ENCODE results near the gene VASP. TPM values are rescaled to one million over a fixed set of nuclear protein-coding genes. Genes with fewer than 3 reads are reported as not detected.

The VASP gene
- total and polyA plus RNA-seq, 2 of the 13 experiments (the other 11 are each of a cell fraction or from before 2014, with no cell fraction given), result 41.8 to 67.1 TPM

GRCh38 chr19:45478454-45479238, 28.6 kb upstream of the VASP start (continued):
- TF ChIP-seq, protein P1, sequence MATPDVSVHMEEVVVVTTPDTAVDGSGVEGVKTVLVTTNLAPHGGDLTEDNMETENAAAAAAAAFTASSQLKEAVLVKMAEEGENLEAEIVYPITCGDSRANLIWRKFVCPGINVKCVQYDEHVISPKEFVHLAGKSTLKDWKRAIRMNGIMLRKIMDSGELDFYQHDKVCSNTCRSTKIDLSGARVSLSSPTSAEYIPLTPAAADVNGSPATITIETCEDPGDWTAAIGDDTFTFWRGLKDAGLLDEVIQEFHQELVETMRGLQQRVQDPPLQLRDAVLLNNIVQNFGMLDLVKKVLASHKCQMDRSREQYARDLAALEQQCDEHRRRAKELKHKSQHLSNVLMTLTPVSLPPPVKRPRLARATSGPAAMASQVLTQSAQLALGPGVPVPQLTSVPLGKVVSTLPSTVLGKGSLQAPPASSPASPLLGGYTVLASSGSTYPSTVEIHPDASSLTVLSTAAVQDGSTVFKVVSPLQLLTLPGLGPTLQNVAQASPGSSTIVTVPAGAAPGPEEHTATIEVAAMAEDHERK (CRISPR knock-in tag; IDR thresholded peaks at IDR 0.05; ENCODE audit: low read depth), result 0 out of 2 replicates have a peak, but pooled peaks have one; percentile 10
- TF ChIP-seq, protein P2, sequence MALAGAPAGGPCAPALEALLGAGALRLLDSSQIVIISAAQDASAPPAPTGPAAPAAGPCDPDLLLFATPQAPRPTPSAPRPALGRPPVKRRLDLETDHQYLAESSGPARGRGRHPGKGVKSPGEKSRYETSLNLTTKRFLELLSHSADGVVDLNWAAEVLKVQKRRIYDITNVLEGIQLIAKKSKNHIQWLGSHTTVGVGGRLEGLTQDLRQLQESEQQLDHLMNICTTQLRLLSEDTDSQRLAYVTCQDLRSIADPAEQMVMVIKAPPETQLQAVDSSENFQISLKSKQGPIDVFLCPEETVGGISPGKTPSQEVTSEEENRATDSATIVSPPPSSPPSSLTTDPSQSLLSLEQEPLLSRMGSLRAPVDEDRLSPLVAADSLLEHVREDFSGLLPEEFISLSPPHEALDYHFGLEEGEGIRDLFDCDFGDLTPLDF (CRISPR knock-in tag; IDR thresholded peaks at IDR 0.05), result peak; percentile 63; the same call in 1 of the 2 replicates
- TF ChIP-seq, protein P3, sequence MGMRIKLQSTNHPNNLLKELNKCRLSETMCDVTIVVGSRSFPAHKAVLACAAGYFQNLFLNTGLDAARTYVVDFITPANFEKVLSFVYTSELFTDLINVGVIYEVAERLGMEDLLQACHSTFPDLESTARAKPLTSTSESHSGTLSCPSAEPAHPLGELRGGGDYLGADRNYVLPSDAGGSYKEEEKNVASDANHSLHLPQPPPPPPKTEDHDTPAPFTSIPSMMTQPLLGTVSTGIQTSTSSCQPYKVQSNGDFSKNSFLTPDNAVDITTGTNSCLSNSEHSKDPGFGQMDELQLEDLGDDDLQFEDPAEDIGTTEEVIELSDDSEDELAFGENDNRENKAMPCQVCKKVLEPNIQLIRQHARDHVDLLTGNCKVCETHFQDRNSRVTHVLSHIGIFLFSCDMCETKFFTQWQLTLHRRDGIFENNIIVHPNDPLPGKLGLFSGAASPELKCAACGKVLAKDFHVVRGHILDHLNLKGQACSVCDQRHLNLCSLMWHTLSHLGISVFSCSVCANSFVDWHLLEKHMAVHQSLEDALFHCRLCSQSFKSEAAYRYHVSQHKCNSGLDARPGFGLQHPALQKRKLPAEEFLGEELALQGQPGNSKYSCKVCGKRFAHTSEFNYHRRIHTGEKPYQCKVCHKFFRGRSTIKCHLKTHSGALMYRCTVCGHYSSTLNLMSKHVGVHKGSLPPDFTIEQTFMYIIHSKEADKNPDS (CRISPR knock-in tag; IDR thresholded peaks at IDR 0.05), result no peak
- TF ChIP-seq ZBTB2 (CRISPR knock-in tag; IDR thresholded peaks at IDR 0.05; ENCODE audit: low read depth) (no peak), JARID2 (CRISPR knock-in tag; IDR thresholded peaks at IDR 0.05; ENCODE audit: insufficient replicate concordance) (no peak), THRA (CRISPR knock-in tag; IDR thresholded peaks at IDR 0.05; ENCODE audit: borderline replicate concordance) (peak; percentile 57; the same call in 1 of the 2 replicates), SP140L (CRISPR knock-in tag; IDR thresholded peaks at IDR 0.05; ENCODE audit: borderline replicate concordance) (no peak), RBM39 (IDR thresholded peaks at IDR 0.05; ENCODE audit: low read depth, low read length, poor library complexity, severe bottlenecking) (no peak), JDP2 (CRISPR knock-in tag; IDR thresholded peaks at IDR 0.05; ENCODE audit: borderline replicate concordance) (no peak), XRCC5 (optimal IDR thresholded peaks at IDR 0.05; ENCODE audit: low read length) (peak; percentile 11), ARNT (IDR thresholded peaks at IDR 0.05) (no peak), ZSCAN9 (CRISPR knock-in tag; IDR thresholded peaks at IDR 0.05; ENCODE audit: borderline replicate concordance) (no peak), ZNF335 (CRISPR knock-in tag; IDR thresholded peaks at IDR 0.05) (0 out of 2 replicates have a peak, but pooled peaks have one; percentile 25), TCF12 (IDR thresholded peaks at IDR 0.05) (no peak), TCF12 (CRISPR knock-in tag; IDR thresholded peaks at IDR 0.05) (no peak)
- TF ChIP-seq, protein P4, sequence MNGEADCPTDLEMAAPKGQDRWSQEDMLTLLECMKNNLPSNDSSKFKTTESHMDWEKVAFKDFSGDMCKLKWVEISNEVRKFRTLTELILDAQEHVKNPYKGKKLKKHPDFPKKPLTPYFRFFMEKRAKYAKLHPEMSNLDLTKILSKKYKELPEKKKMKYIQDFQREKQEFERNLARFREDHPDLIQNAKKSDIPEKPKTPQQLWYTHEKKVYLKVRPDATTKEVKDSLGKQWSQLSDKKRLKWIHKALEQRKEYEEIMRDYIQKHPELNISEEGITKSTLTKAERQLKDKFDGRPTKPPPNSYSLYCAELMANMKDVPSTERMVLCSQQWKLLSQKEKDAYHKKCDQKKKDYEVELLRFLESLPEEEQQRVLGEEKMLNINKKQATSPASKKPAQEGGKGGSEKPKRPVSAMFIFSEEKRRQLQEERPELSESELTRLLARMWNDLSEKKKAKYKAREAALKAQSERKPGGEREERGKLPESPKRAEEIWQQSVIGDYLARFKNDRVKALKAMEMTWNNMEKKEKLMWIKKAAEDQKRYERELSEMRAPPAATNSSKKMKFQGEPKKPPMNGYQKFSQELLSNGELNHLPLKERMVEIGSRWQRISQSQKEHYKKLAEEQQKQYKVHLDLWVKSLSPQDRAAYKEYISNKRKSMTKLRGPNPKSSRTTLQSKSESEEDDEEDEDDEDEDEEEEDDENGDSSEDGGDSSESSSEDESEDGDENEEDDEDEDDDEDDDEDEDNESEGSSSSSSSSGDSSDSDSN (CRISPR knock-in tag; IDR thresholded peaks at IDR 0.05), result peak; percentile 75
